ENCODE data around the gene OSBPL10. TPM values are rescaled to one million over a fixed set of nuclear protein-coding genes. Genes with fewer than 3 reads are reported as not detected.

OSBPL10 gene
- total and polyA plus RNA-seq, 2 of the 8 experiments (the other 6 are each of a cell fraction or from before 2014, with no cell fraction given) = 26.2 to 86.7 TPM

- TF ChIP-seq RAD21 (IDR thresholded peaks at IDR 0.05 in 1 of 2, conservative IDR thresholded peaks at IDR 0.05 in 1 of 2; ENCODE audit: low read depth in 2 of 2, low read length in 2 of 2) (no peak), RBBP5 (IDR thresholded peaks at IDR 0.05; ENCODE audit: borderline replicate concordance, low read depth, low read length) (no peak), CBX8 (IDR thresholded peaks at IDR 0.05; ENCODE audit: borderline replicate concordance, low read depth, low read length) (no peak)
Measured at GRCh38 chr3:31704156-31704555, 276.9 kb downstream of the OSBPL10 start (continued).
